Liver (tissue), 9 donors: ENCODE data around the gene PLB1. TPM values are rescaled to one million over a fixed set of nuclear protein-coding genes. Genes with fewer than 3 reads are reported as not detected.

Source experiments
- DNase-seq: peaks from one replicate; pipeline ENCODE4 v3.0.0-alpha.2; 2017; ENCODE audit warnings: low spot score
- H3K27ac ChIP-seq, 2 donors: one replicate each; pipeline ENCODE4 v1.7.0; 2013; ENCODE audit warnings: inconsistent platforms in 2 of 2, low read length in 2 of 2, control low read depth in 1 of 2, low read depth in 1 of 2, mild to moderate bottlenecking in 1 of 2
- H3K27me3 ChIP-seq, 4 donors: one replicate each; pipeline versions ENCODE4 v1.6.1 to v1.7.0; 2013; ENCODE audit warnings: low read length in 3 of 4, inconsistent platforms in 1 of 4, mild to moderate bottlenecking in 1 of 4, moderate library complexity in 1 of 4; ENCODE audit not compliant: control insufficient read depth in 4 of 4, insufficient read depth in 4 of 4
- H3K36me3 ChIP-seq, 4 donors: one replicate each; pipeline versions ENCODE4 v1.6.1 to v1.7.0; 2013; ENCODE audit warnings: low read length in 3 of 4, mild to moderate bottlenecking in 3 of 4, low read depth in 1 of 4, moderate library complexity in 1 of 4; ENCODE audit not compliant: control insufficient read depth in 4 of 4, insufficient read depth in 3 of 4
- H3K4me1 ChIP-seq, 4 donors: one replicate each; pipeline versions ENCODE4 v1.6.1 to v1.7.0; 2013; ENCODE audit warnings: low read length in 3 of 4, mild to moderate bottlenecking in 3 of 4, moderate library complexity in 1 of 4; ENCODE audit not compliant: control insufficient read depth in 4 of 4, insufficient read depth in 4 of 4
- H3K4me3 ChIP-seq, 3 donors: one replicate each; pipeline versions ENCODE4 v1.6.1 to v1.7.0; 2013; ENCODE audit warnings: low read length in 3 of 3, control low read depth in 1 of 3, low read depth in 1 of 3, mild to moderate bottlenecking in 1 of 3
- H3K9ac ChIP-seq, 2 donors: one replicate each; pipeline ENCODE4 v1.7.0; 2013; ENCODE audit warnings: low read length in 2 of 2, mild to moderate bottlenecking in 2 of 2, moderate library complexity in 2 of 2, control low read depth in 1 of 2, low read depth in 1 of 2
- H3K9me3 ChIP-seq, 4 donors: one replicate each; pipeline versions ENCODE4 v1.6.1 to v1.7.0; 2013; ENCODE audit warnings: low read length in 3 of 4; ENCODE audit not compliant: control insufficient read depth in 4 of 4
- ATF3 ChIP-seq: IDR thresholded peaks from 2 replicates; pipeline ENCODE4 v1.6.1; 2016; ENCODE audit warnings: antibody characterized with exemption
- EGR1 ChIP-seq, 2 donors: IDR thresholded peaks; 2 replicates each; pipeline ENCODE4 v1.6.1; 2016 to 2018; ENCODE audit warnings: antibody characterized with exemption in 2 of 2, low read depth in 2 of 2
- FOXA1 ChIP-seq: IDR thresholded peaks from 2 replicates; pipeline ENCODE4 v1.6.1; 2016; ENCODE audit warnings: antibody characterized with exemption
- FOXA2 ChIP-seq: IDR thresholded peaks from 2 replicates; pipeline ENCODE4 v1.6.1; 2016; ENCODE audit warnings: antibody characterized with exemption
- GABPA ChIP-seq, 2 donors: IDR thresholded peaks in 1 of 2; conservative IDR thresholded peaks in 1 of 2; 2 replicates each; pipeline ENCODE4 v1.6.1; 2016; ENCODE audit warnings: antibody characterized with exemption in 2 of 2, mild to moderate bottlenecking in 1 of 2, moderate library complexity in 1 of 2
- HNF4A ChIP-seq, 2 donors: conservative IDR thresholded peaks; 2 replicates each; pipeline ENCODE4 v1.6.1; 2016; ENCODE audit warnings: antibody characterized with exemption in 2 of 2, mild to moderate bottlenecking in 2 of 2
- HNF4G ChIP-seq: IDR thresholded peaks from 2 replicates; pipeline ENCODE4 v1.6.1; 2016; ENCODE audit warnings: antibody characterized with exemption
- JUND ChIP-seq, 2 donors: IDR thresholded peaks; 2 replicates each; pipeline ENCODE4 v1.6.1; 2016; ENCODE audit warnings: antibody characterized with exemption in 2 of 2
- MAX ChIP-seq: IDR thresholded peaks from 2 replicates; pipeline ENCODE4 v1.6.1; 2016; ENCODE audit warnings: antibody characterized with exemption
- NR2F2 ChIP-seq: IDR thresholded peaks from 2 replicates; pipeline ENCODE4 v1.6.1; 2016; ENCODE audit warnings: antibody characterized with exemption
- RAD21 ChIP-seq, 2 donors: IDR thresholded peaks; 2 replicates each; pipeline ENCODE4 v1.6.1; 2016; ENCODE audit warnings: antibody characterized with exemption in 2 of 2, mild to moderate bottlenecking in 2 of 2
- RXRA ChIP-seq, 2 donors: IDR thresholded peaks; 2 replicates each; pipeline ENCODE4 v1.6.1; 2017 to 2018; ENCODE audit warnings: antibody characterized with exemption in 2 of 2, mild to moderate bottlenecking in 1 of 2
- SP1 ChIP-seq: IDR thresholded peaks from 2 replicates; pipeline ENCODE4 v1.6.1; 2018; ENCODE audit warnings: antibody characterized with exemption, mild to moderate bottlenecking
- TAF1 ChIP-seq: conservative IDR thresholded peaks from 2 replicates; pipeline ENCODE4 v1.6.1; 2016; ENCODE audit warnings: antibody characterized with exemption, mild to moderate bottlenecking
- YY1 ChIP-seq: IDR thresholded peaks from 2 replicates; pipeline ENCODE4 v1.6.1; 2016; ENCODE audit warnings: antibody characterized with exemption, mild to moderate bottlenecking
- WGBS: extraction: QIAGEN DNeasy Blood & Tissue Kit; methylation state at CpG from one replicate; pipeline ENCODE4 v1.1.7; 2013; 5-methylcytosine and 5-hydroxymethylcytosine counted together
- polyA plus RNA-seq, 2 donors: library from polyadenylated mRNA; stranded (reverse) in 1 of 2; unstranded in 1 of 2; fragments of 200-250 nt in 1 of 2; fragments of >200 nt in 1 of 2; fragmentation: Nextera tagmentation in 1 of 2; extraction: Ambion mirVana in 1 of 2; gene quantifications; one replicate each; pipeline versions ENCODE4 v1.2.1 to v1.2.3, GENCODE V29; 2013 to 2015
- total RNA-seq, 2 donors: library from RNA; depleted of rRNA; stranded (reverse); fragments of >200 nt; gene quantifications; one replicate each; pipeline ENCODE4 v1.2.3, GENCODE V29; 2014
- TF ChIP-seq, protein P1 (sequence below): IDR thresholded peaks from 2 replicates; pipeline ENCODE4 v1.6.1; 2016; ENCODE audit warnings: antibody characterized with exemption
- TF ChIP-seq, protein P2 (sequence below): fragments of 150-350 bp; IDR thresholded peaks from 2 replicates; pipeline ENCODE4 v1.5.1; 2017; ENCODE audit warnings: improper control_type of control experiment, low read depth, low read length; ENCODE audit not compliant: missing input control
- donor health status: healthy.
- donor health status: healthy.
- donor health status: healthy.
- donor health status: healthy.
- donor health status: healthy.

The PLB1 gene
- total and polyA plus RNA-seq, 4 donors, result 0.58 to 4.5 (median 1.6) TPM

- no peak overlapping the region for H3K9ac ChIP-seq
- no peak overlapping the region for H3K4me3 ChIP-seq
- no peaks in the 10 kb centered on the region for H3K9me3 ChIP-seq
- no peaks in the 10 kb centered on the region for H3K4me1 ChIP-seq
- WGBS, result 92% methylated on average over 8 of the region's 8 CpGs
- no peak overlapping the region for H3K27ac ChIP-seq
- TF ChIP-seq RAD21 (IDR thresholded peaks at IDR 0.05), result no peak
- no peaks in the 10 kb centered on the region for H3K27me3 ChIP-seq
- no peaks in the 10 kb centered on the region for H3K36me3 ChIP-seq
- DNase-seq, result no peak
These were observed 112.1 kb downstream of the PLB1 start for GRCh38 chr2:28607730-28608499.

DNA sequence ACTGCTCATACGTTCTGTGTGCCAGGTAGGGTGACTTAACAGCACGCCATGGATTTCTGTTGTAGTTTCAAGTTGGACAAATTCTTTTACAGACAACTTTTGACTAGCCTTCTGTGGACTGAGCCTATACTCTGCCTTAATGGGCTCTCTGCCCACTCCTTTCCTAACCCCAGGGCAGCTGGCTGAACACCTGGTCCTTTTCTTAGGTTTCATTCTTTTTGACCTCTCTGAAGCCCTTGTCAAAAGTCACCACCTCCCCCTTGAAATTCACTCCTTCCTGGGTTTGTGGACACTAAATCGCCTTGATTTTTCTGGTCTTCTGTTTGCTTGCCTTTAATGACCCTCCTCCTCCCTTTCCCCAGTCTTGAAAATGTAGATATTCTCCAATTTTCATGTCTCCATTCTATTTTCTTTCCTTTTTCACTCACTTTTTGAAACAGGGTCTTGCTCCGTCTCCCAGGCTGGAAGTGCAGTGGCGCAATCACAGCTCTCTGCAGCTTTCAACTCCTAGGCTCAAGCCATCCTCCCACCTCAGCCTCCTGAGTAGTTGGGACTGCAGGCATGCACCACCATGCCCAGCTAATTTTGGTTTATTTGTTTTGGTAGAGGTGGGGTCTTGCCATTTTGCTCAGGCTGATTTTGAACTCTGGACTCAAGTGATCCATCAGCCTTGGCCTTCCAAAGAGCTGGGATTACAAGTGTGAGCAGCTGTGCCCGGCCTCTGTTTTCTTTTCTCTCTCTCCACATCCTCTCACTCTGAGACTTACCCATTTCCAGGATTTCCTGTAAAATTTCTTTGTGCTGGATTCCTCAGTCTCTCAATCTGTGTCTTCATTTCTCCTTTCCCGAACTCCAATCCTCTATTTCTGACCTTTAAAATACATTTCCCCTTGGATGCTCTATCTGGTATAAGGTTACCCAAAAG lies 112.9 kb downstream of the PLB1 start:
- WGBS, result 91% methylated on average over 7 of the region's 7 CpGs
- no peaks in the 10 kb centered on the region for H3K9me3 ChIP-seq
- no peaks in the 10 kb centered on the region for H3K27me3 ChIP-seq
- no peak for TF ChIP-seq FOXA2
- TF ChIP-seq RAD21 (IDR thresholded peaks at IDR 0.05), result no peak
- TF ChIP-seq EGR1 (IDR thresholded peaks at IDR 0.05; ENCODE audit: low read depth in 2 of 2), result no peak
- TF ChIP-seq MAX, result no peak
- no peaks in the 10 kb centered on the region for H3K36me3 ChIP-seq
- no peak overlapping the region for H3K9ac ChIP-seq
- DNase-seq, result no peak
- no peaks in the 10 kb centered on the region for H3K4me1 ChIP-seq
- H3K27ac ChIP-seq, result no peak overlapping the region
- H3K4me3 ChIP-seq, result no peak overlapping the region

DNA sequence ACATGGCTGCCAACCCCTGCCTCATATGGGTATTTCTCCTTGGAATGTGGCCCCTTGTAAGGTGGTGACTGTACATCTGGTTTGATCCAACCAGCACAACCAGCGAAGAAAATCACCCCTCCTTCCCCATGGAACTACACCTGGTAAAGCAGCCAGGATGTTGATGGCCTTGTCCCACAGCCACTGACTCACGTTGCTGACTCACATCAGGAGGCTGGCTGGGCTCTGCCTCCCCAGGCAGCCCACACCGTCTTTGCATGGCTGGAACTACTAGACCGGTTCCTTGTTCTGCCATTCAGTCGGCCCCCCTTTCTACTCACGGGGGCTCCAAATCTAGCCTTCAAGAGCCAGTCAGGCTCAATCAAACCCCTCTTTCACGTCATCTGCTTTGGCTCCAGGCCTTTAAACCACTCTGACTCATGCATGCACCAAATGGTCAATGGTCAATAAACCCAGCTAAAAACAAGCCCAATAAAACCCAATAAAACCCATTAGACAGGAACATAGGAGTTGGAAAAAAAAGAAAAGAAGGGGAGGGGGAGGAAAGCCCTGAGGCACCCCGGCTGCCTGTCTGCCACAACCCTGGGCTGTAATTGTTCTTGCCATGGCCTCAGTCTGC lies 114.8 kb downstream of the PLB1 start:
- Histone ChIP-seq H3K4me1 (no peaks in the 10 kb centered on the region), H3K27ac (no peak overlapping the region), H3K36me3 (no peaks in the 10 kb centered on the region), H3K9ac (no peak overlapping the region), H3K27me3 (no peaks in the 10 kb centered on the region), H3K9me3 (no peaks in the 10 kb centered on the region), H3K4me3 (no peak overlapping the region)
- 85% methylated on average over 8 of the region's 8 CpGs for WGBS
- DNase-seq, result no peak
- TF ChIP-seq ATF3 (no peak), JUND (IDR thresholded peaks at IDR 0.05) (no peak), FOXA2 (no peak), GABPA (IDR thresholded peaks at IDR 0.05 in 1 of 2, conservative IDR thresholded peaks at IDR 0.05 in 1 of 2) (no peak), HNF4G (no peak), FOXA1 (no peak), YY1 (no peak), NR2F2 (no peak), TAF1 (no peak), SP1 (no peak), MAX (no peak), EGR1 (IDR thresholded peaks at IDR 0.05; ENCODE audit: low read depth in 2 of 2) (no peak), RXRA (IDR thresholded peaks at IDR 0.05) (no peak), HNF4A (conservative IDR thresholded peaks at IDR 0.05) (no peak), RAD21 (IDR thresholded peaks at IDR 0.05) (no peak)
- TF ChIP-seq, protein P1, sequence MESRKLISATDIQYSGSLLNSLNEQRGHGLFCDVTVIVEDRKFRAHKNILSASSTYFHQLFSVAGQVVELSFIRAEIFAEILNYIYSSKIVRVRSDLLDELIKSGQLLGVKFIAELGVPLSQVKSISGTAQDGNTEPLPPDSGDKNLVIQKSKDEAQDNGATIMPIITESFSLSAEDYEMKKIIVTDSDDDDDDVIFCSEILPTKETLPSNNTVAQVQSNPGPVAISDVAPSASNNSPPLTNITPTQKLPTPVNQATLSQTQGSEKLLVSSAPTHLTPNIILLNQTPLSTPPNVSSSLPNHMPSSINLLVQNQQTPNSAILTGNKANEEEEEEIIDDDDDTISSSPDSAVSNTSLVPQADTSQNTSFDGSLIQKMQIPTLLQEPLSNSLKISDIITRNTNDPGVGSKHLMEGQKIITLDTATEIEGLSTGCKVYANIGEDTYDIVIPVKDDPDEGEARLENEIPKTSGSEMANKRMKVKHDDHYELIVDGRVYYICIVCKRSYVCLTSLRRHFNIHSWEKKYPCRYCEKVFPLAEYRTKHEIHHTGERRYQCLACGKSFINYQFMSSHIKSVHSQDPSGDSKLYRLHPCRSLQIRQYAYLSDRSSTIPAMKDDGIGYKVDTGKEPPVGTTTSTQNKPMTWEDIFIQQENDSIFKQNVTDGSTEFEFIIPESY, result no peak
- TF ChIP-seq, protein P2, sequence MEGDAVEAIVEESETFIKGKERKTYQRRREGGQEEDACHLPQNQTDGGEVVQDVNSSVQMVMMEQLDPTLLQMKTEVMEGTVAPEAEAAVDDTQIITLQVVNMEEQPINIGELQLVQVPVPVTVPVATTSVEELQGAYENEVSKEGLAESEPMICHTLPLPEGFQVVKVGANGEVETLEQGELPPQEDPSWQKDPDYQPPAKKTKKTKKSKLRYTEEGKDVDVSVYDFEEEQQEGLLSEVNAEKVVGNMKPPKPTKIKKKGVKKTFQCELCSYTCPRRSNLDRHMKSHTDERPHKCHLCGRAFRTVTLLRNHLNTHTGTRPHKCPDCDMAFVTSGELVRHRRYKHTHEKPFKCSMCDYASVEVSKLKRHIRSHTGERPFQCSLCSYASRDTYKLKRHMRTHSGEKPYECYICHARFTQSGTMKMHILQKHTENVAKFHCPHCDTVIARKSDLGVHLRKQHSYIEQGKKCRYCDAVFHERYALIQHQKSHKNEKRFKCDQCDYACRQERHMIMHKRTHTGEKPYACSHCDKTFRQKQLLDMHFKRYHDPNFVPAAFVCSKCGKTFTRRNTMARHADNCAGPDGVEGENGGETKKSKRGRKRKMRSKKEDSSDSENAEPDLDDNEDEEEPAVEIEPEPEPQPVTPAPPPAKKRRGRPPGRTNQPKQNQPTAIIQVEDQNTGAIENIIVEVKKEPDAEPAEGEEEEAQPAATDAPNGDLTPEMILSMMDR, result no peak
